DMS114 treated with DMSO at 0.1 percent for 48 hours (cell line): ENCODE results near the gene C5orf52.
"Not testable (repeated sequence)": the region's sequence is repeated elsewhere in the genome, so short reads cannot be mapped to it uniquely, and the experiment has no call there.

Experiments used
- DNase-seq: peaks from one replicate; lab custom pipeline; 2025; ENCODE audit not compliant: unreplicated experiment; lab: John Stamatoyannopoulos, UW

Gene C5orf52

DNA sequence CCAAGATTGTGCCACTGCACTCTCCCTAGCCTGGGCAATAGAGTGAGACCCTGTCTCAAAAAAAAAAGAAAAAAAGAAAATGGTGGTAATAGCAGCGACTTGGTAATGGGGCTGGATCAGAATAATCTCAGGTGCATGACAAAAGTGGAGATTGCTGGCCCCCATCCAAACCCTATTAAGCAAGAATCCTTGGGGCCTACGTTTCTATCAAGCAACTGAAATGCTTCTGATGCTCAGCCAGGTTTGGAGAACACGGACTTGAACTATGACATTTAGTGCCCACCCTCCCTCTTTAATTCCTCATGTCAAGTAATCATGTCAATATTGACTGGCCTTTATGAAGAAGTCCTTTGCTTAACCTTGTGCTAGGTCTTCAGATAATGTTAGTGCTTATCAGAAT lies 6.6 kb downstream of the C5orf52 start:
- DNase-seq: no peak

DNA sequence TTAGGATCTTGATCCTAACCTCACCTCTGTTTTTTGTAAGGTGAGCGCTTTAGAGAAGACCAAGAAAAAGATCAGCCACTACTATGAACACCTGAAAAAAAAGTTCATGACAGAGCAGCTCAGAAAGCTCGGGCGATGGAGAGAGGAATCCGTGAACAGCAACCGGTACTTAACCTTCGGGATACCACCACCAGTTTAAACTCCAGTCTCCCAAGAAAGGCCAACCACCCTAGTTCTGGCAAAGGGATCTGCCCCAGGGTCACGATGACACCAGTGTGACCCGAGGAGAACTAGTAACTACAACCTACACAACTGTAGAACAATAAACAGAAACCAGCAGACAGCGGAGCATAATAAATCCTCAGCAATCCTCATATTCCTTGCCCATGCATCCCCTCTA lies 8.5 kb downstream of the C5orf52 start:
- no peak for DNase-seq

DNA sequence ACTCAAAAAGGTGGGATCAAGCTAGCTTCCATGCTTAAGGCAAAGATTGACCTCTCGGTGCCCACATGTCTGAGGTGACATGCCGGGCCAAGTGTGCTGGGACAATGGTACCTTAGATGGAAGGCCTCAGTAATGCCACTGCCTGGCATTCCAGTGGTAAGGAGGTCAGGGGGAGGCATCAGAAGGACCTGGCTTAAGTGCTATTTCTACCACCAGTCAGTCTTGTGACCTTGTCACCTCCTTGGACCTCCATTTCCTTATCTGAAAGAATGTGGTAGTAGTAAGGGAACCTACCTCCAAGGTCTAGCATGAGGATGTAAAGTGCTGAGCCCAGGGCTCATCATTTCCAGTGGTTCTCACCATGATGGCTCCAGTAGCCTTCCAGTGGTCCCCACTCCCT lies 8.9 kb downstream of the C5orf52 start:
- DNase-seq: no peak

DNA sequence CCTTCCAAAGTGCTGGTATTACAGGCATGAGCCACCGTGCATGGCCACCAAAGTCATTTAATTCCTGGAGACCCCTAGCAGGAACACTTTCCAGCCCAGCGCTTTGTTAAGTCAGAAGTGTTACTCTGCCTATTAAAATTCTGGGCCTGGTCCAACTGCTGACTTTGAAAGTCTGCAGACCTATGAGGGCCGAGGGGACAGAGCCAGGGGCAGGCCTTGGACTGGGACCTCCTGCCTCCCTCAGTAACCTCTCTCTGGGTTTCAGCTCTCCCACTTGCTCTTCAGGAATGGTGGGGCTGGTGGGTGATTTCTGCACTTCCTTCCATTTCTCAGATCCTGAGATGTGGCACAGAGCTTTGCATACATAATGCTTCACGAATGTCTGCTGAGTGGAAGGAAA lies 9.7 kb downstream of the C5orf52 start:
- DNase-seq: no peak

DNA sequence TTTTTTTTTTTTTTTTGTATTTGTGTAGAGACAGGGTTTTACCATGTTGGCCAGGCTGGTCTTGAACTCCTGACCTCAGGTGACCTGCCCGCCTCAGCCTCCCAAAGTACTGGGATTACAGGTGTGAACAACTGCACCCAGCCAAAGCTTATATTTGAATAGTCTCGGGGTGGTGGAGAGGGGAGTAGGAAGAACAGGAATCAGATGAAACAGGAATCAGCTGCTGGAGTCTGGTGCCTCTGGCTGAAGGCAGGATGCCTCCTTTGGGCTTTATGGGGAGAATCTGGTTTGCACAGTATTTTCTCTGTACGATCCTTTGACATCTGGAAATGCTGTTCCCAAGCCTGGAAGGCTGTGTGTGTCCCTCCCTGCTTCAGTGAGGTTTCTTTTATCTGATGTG lies 10.9 kb downstream of the C5orf52 start:
- no peak for DNase-seq

DNA sequence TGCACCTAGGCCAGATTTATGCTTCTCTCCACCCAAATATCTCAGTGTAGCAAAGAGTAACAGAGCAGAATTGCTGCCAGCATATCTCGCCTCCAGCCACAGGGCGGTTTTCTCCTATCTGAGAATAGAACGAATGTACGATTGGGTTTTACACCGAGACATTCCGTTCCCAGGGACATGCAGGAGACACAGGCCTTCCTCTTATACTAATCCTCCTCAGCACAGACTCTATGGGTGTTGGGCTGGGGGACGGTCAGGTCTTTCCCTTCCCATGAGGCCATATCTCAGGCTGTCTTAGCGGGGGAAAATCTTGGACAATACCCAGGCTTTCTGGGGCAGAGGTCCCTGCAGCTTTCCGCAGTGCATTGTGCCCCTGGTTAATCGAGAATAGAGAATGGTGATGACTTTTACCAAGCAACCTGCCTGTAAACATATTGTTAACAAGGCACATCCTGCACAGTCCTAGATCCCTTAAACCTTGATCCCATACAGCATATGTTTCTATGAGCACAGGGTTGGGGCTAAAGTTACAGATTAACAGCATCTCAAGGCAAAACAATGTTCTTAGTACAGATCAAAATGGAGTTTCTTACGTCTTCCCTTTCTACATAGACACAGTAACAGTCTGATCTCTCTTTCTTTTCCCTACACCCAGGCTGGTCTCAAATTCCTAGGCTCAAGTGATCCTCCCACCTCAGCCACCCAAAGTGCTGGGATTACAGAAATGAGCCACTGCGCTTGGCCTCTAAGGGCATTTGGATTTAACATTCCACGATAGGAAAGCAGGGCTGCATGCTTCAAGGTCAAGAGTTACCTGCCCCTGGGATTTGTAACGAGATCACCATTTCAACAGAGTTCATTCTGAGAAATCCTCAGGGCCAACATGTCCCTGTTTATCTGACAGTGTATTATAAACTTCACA lies 15.2 kb downstream of the C5orf52 start:
- DNase-seq: not testable (repeated sequence)

DNA sequence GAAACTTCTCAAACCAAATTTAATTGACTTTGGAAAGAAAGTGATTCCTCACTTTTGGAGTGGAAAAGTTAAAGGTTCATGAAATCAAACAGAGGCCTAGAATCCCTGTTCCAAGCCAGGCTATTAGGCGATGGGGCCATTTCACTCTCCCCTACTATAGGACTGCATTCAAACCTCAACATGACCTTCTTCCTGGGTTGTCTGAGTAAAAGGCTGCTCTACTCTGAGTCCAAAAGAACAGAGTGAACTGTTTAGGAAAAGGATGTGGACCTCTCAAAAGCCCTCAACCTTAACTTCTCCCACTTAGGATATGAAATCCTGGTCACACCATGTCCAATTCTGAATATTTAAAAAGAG lies 15.8 kb downstream of the C5orf52 start:
- no peak for DNase-seq

DNA sequence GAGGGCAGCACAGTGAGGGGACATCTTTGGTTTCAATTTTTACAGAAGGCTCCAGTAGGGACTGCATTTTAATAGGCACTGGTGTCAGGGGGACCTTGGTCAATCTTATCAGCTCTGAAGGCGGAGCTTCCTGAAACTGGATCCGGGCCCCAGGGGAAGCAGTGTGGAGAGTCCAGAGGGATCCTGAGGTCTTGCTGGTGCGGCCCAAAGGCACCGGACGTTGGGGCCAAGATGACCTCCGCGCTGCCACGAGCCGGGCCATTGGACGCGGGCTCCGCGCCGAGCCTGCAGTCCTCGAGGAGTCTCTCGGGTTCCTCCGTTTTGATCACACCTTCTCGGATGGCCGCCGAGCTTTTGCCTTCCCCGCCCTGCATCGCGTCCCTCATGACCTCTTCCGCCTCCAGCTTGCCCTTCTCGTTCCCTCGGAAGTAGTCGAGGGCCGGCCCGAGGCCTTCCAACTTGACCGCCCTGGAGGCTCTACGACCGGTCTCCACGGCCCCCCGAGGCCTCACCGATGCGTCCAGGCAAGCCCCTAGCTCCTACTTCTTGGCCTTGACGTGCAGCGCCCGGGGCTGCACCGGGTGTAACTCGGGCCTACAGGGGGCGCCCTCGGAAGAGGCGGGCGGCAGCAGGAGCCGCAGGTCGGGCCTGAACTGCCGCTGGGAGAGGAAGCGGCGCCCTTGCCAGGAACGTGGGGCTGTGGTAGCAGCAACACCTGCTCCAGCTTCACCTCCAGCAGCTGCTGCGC lies 18.8 kb downstream of the C5orf52 start:
- DNase-seq: no peak

DNA sequence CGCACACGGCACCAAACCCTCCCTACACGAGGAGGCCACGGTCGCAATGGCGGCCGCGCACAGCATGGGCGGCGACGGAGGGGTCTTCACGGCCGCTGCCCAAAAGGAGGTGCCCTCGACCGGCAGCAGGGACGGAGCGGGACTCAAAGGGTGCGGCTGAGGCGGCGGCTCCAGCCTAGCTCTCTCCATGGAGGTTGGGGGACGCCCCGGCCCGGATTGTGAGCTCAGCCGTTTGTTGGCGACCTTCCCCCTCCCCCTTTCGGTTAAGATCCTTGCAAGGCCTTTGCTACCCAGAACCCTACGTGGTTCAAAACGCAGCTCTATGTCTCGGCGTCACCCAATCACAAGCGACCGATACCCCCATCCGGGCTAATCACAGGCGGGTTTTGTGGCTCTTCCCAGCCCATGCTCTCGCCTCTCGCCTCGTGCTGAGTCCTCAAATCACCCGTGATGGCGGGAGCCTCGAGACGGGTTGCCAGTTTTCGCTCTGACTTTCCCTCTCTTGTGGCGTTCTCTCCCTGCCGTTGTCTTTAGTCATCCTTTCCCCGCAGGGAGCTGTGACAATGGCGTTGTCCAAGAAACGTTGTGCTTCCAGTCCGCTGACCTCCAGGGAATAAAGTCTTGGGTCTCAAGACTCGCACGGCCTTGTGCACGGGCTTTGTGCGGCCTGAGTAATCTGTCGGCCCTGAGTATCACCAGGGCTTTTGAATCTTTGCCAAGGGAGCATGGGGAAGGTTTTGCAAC lies 19.5 kb downstream of the C5orf52 start:
- no peak for DNase-seq

DNA sequence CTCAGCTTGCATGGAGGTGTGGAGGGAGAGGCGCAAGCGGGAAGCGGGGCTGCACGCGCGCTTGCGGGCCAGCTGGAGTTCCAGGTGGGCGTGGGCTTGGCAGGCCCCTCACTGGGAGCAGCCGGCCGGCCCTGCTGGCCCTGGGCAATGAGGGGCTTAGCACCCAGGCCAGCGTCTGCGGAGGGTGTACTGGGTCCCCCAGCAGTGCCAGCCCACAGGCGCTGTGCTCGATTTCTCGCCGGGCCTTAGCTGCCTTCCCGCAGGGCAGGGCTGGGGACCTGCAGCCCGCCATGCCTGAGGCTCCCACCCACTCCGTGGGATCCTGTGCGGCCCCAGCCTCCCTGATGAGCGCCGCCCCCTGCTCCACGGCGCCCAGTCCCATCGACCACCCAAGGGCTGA lies 22.5 kb downstream of the C5orf52 start:
- DNase-seq: not testable (repeated sequence)

DNA sequence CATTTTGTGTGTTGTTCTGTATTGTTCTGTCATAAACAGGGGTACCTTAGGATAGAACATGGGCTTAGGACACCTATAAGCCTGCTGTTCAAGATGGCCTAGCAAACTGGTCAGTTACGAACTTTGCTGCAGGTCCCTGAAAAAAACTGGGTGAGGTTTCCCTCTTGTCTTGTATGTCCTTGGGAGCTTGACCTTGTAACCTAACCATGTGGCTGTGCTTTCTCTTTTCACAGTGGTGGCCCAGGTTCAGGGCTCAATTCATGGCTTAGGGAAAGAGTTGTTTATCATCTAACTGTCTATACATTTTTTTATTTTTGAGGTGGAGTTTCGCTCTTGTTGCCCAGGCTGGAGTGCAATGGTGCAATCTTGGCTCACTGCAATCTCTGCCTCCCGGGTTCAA lies 24.8 kb downstream of the C5orf52 start:
- DNase-seq: not testable (repeated sequence)

DNA sequence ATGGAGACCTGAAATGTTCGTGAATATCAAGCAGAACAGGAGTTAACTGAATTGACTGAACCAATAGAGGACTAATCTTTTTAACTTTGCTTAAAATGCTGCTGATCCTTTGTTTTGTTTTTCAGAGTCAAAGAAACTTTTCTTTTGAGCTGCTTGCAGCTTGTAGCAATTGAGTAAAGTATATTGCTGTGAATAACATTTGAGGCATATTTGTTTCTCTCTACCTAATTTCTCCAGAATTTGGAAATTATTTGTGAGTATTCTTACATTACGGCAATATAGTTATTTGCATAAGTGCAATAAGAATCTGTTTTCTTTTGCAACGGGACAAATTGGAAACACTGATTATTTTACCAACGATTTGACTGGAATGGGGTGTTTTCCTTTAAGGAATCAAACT lies 27.3 kb downstream of the C5orf52 start:
- not testable (repeated sequence) for DNase-seq

DNA sequence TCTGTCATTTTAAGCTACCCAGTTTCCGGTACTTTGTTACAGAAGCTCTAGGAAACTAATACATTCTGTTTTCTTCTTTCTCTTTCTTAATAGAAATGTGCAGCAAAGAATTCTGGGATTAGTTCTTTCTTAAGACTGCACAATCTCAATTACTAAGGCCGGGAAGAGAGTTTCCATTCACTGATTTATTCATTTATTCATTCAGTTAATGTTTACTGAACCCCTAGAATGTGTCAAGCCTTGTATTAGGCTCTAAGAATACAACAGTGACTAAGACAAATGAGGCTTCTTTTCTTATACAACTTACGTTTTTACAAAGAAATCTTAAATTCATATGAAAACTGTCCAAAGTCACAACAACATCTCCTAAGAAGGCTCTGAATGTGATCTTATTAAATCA lies 32.4 kb downstream of the C5orf52 start:
- no peak for DNase-seq

DNA sequence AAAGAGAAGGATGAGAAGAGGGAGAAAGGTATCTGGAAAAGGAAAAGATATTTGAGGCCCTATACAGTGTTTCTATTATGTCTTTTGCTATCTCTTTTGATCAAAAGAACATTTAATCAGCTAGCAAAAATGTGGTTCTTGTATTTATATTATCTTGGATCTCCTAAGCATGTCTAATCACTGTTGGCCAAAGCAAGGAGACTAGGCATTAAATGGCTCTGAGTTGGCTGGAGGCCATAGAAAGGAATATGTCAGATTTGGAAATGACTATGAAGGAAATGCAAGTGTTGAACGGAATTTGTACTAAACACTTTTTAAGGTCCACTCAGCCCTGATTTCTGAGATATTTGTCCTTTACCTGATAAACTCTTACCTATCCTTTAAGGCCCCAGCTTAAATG lies 37.5 kb downstream of the C5orf52 start:
- DNase-seq: no peak

DNA sequence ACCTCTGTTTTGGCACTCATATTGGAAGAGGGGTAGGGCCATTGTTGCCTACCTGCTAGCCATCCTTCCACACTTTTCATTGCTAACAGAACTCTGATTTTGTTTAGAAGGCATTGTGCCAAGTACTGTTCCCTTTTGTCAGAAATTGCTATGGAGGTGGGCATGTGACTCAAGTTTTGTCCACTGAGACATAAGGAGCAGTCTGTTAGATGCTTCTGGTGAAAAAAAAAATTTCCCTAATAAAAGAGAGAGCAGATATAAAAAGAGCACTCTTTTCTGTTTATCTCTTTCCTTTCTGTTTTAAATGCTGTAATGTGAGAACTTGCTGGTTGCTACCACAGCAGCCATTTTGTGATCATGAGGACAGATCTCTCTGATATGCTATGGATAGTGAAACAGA lies 38.0 kb downstream of the C5orf52 start:
- DNase-seq: no peak

DNA sequence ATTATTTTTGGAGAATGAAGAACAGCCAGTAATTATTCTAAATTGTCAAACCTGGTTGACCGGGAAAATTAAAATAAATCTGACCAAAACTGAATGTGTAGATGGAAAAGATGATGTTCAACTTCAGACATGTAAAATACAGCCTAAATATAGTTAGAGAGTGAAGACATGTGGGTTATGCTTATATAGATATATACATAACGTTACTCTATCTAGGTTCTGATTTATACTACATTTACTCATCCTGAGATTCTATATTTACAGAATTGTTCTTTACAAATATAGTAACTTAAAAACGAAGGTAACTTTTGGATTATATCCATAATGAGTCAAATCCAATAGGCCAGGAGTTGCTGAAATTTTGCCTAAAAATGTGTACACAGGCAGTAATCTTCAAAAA lies 39.1 kb downstream of the C5orf52 start:
- DNase-seq: no peak

DNA sequence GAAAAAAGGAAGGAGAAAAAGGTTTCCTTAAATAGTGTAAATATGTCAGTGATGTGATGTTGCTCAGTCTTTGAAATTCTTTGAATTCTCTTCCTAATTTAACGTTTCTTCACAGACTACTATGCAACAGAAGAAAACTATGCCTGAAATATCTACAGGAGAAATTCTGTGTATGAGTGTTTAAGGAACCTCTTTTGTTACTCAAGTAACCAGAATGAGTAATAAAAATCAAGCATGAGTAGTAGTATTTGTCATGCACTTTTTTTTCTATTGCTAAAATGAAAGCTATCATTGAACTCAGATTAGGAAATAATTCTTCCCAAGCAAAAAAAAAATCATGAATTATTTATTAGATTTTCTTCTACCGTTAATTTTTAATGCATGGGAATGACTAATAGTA lies 39.5 kb downstream of the C5orf52 start:
- no peak for DNase-seq

DNA sequence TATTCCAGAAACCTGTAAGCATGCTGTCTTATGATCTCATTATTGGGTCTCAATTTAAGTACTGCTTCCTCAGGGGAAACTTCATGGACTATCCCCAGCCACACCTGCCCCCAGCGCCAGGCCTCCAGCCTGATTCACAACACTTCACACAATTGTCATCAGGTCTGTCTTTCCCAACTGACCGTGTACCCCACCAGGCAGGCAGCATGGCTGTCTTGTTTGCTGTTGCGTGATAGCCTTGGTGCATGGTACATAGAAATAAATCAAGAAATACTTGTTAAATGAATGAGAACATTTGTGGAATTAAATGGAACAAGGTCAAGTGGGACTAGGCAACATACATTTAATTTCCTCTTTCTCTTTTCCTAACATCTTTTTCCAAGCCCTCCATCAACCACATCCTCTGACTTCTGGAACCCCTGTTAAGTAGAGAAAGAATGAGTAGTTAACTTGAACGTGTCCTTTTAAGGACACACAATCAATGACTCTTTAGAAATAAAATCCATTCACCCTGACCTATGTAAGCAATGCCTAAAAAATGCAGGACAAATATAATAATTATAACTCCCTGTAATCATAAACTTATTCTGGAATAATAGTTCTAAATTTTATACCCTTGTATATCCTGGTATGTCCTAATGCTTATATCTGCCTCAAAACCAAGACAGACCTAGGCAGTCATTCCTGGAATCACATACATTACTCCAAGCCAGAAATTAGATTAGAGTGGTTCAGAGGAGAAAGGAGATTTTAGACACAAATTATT lies 42.7 kb downstream of the C5orf52 start:
- no peak for DNase-seq

DNA sequence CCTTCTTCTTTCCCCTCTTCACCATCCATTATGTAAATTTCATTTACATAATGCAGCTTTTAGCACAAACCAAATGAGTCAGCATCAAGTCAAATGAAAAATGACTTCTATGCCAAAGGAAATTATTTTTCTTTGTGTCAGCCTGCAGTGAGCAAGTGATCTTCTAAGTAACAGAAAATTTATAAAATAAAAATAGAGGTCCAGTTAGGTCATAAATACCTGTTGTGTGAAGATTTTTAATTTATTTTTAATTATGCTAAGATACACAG lies 43.2 kb downstream of the C5orf52 start:
- no peak for DNase-seq

DNA sequence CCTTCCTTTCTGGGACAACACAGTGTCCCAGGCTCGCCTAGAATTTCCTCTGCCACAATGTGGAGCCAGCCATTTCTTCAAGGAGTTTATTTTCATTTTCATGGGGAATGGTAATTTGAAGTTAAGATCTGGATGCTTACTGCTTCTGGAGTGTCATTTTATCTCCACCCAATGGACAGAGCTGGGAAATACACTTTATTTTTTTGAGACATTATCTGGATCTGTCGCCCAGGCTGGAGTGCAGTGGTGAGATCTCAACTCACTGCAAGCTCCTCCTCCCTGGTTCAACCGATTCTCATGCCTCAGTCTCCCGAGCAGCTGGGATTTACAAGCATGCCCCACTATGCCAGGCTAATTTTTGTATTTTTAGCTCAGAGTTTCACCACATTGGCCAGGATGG lies 47.2 kb downstream of the C5orf52 start:
- DNase-seq: peak; percentile 60

DNA sequence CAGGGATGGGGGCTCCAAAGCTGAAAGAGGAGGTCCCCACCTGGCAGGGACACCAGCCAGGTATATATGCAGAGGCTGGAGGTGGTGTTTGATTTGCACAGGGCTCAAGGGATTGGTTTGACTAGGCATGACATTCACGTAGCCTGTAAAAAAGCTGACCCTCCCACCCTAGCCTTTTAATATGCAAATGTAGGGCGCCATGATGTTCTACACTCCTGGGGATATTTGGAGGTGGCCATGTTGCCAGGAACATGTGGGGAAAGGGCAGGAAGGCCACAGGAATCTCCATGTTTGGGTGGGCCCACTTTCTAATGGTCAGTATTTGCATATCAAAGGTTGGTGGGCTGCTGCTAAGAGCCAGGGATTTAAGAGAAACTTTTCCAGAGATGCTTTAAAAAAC lies 47.9 kb downstream of the C5orf52 start:
- DNase-seq: no peak
